Esophagus muscularis mucosa (tissue), 4 donors: ENCODE measurements around the gene CCDC50. TPM values are rescaled to one million over a fixed set of nuclear protein-coding genes. Genes with fewer than 3 reads are reported as not detected.

Source experiments
- DNase-seq: peaks from one replicate; pipeline ENCODE4 v3.0.0-alpha.2; 2017; ENCODE audit errors: extremely low spot score
- H3K27ac ChIP-seq, 4 donors: fragments of 200-600 bp; sonication (generic); replicated peaks in 1 of 4; 1 replicate in 3 of 4; 2 replicates in 1 of 4; pipeline ENCODE4 v1.5.1; 2016 to 2019; ENCODE audit warnings: mild to moderate bottlenecking in 1 of 4
- H3K27me3 ChIP-seq, 4 donors: fragments of 200-600 bp; sonication (generic); one replicate each; pipeline versions ENCODE4 v1.5.1 to v1.6.0; 2016 to 2019
- H3K36me3 ChIP-seq, 4 donors: fragments of 200-600 bp; sonication (generic); one replicate each; pipeline ENCODE4 v1.5.1; 2016 to 2019
- H3K4me1 ChIP-seq, 4 donors: fragments of 200-600 bp; sonication (generic); one replicate each; pipeline ENCODE4 v1.5.1; 2016 to 2019
- H3K4me3 ChIP-seq, 4 donors: fragments of 200-600 bp; sonication (generic); 1 replicate in 2 of 4; 2 replicates in 2 of 4; pipeline ENCODE4 v1.5.1; 2016 to 2019; ENCODE audit warnings: mild to moderate bottlenecking in 4 of 4, moderate library complexity in 1 of 4
- H3K9me3 ChIP-seq, 4 donors: fragments of 200-600 bp; sonication (generic); 1 replicate in 3 of 4; 2 replicates in 1 of 4; pipeline ENCODE4 v1.5.1; 2016 to 2019
- EP300 ChIP-seq: sonication (generic); formaldehyde crosslinking; IDR thresholded peaks from one replicate; pipeline ENCODE4 v1.6.1; 2017; ENCODE audit warnings: antibody characterized with exemption
- POLR2A ChIP-seq: fragments of 450-650 bp; IDR thresholded peaks from one replicate; pipeline ENCODE4 v1.6.1; 2017; ENCODE audit warnings: antibody characterized with exemption, moderate library complexity, mild to moderate bottlenecking, low read depth
- POLR2AphosphoS5 ChIP-seq, 2 donors: sonication (generic); formaldehyde crosslinking; IDR thresholded peaks; one replicate each; pipeline ENCODE4 v1.6.1; 2017; ENCODE audit warnings: antibody characterized with exemption in 2 of 2
- WGBS: methylation state at CpG from one replicate; pipeline ENCODE4 v1.1.5; 2018; 5-methylcytosine and 5-hydroxymethylcytosine counted together
- intact Hi-C: fragments of 100-400 bp; cut with DNase I; formaldehyde crosslinking; loops from one replicate; pipeline ENCODE4 v1.15.1; 2023
- total RNA-seq, 4 donors: library from RNA; depleted of rRNA; stranded (reverse); fragments of >200 nt; gene quantifications; one replicate each; pipeline versions ENCODE4 v1.1.0 to v1.2.1, GENCODE V29; 2016
- TF ChIP-seq, protein P1 (sequence below), 3 experiments: fragments of 200-600 bp in 2 of 3; fragments of 450-650 bp in 1 of 3; sonication (generic) in 2 of 3; IDR thresholded peaks; one replicate each; pipeline ENCODE4 v1.5.1; 2017 to 2019; ENCODE audit warnings: antibody characterized with exemption in 3 of 3, mild to moderate bottlenecking in 2 of 3, moderate library complexity in 1 of 3

The CCDC50 gene
- total RNA-seq, 4 donors from 2014 or later = 141 to 192 (median 165) TPM

DNA sequence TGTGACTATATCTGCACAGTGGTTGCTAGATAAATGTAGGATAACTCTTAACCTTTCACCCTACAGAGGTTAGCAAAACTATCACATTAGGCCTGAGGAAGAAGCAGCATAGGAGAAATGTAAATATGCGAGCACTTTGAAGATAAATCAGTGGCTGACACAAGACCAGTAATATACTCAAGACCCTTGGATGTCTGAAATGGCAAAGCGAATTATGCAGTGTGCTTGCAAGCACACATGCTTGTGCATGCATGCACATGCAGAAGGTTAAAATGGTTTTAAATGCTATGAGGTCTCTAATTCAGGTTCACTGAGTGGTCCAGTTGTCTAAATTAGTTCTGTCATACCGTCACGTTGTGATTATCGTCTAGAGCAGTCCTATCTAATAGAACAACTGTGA lies 14.7 kb downstream of the CCDC50 start:
- intact Hi-C loops = no loop called here
- 98% methylated on average over 5 of the region's 5 CpGs for WGBS
- DNase-seq = no peak
- H3K9me3 ChIP-seq = no peaks in the 10 kb centered on the region
- H3K36me3 ChIP-seq = no peaks in the 10 kb centered on the region
- H3K4me3 ChIP-seq = no peak overlapping the region
- TF ChIP-seq POLR2AphosphoS5 (IDR thresholded peaks at IDR 0.05) (no peak), POLR2A (no peak), EP300 (no peak)
- TF ChIP-seq, protein P1, sequence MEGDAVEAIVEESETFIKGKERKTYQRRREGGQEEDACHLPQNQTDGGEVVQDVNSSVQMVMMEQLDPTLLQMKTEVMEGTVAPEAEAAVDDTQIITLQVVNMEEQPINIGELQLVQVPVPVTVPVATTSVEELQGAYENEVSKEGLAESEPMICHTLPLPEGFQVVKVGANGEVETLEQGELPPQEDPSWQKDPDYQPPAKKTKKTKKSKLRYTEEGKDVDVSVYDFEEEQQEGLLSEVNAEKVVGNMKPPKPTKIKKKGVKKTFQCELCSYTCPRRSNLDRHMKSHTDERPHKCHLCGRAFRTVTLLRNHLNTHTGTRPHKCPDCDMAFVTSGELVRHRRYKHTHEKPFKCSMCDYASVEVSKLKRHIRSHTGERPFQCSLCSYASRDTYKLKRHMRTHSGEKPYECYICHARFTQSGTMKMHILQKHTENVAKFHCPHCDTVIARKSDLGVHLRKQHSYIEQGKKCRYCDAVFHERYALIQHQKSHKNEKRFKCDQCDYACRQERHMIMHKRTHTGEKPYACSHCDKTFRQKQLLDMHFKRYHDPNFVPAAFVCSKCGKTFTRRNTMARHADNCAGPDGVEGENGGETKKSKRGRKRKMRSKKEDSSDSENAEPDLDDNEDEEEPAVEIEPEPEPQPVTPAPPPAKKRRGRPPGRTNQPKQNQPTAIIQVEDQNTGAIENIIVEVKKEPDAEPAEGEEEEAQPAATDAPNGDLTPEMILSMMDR (IDR thresholded peaks at IDR 0.05) = no peak
- peaks cover 53 to 97% (median 91%) of the 10 kb centered on the region in 4 donors for H3K4me1 ChIP-seq
- H3K27me3 ChIP-seq = no peaks in the 10 kb centered on the region
- H3K27ac ChIP-seq = no peak overlapping the region

DNA sequence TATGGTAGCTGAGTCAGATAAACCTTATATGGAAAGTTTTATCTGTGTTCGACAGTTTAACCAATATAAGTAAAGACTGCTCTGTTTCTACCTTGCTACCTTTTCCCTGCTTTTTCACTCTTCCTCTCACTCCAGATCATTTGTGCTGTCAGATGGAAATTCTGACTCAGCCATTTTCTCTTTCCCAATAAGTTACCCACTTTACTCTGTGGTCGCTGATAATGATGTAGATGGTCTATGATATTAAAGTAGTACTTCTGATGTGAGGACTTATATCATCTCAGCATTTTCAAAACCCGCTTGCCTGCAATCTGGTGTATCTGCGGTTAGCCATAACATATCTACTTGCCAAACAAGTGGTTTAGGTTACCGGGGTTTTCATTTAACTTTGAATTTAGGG lies 16.1 kb downstream of the CCDC50 start:
- TF ChIP-seq POLR2AphosphoS5 (IDR thresholded peaks at IDR 0.05) (no peak), EP300 (no peak), POLR2A (no peak)
- TF ChIP-seq, protein P1 (IDR thresholded peaks at IDR 0.05) = no peak
- intact Hi-C loops = no loop called here
- no peak overlapping the region for H3K4me3 ChIP-seq
- 86% methylated on average over 5 of the region's 5 CpGs for WGBS
- H3K9me3 ChIP-seq = no peaks in the 10 kb centered on the region
- DNase-seq = no peak
- no peaks in the 10 kb centered on the region for H3K27me3 ChIP-seq
- no peaks in the 10 kb centered on the region for H3K36me3 ChIP-seq
- peaks cover 50 to 97% (median 91%) of the 10 kb centered on the region in 4 donors for H3K4me1 ChIP-seq
- no peak overlapping the region for H3K27ac ChIP-seq

DNA sequence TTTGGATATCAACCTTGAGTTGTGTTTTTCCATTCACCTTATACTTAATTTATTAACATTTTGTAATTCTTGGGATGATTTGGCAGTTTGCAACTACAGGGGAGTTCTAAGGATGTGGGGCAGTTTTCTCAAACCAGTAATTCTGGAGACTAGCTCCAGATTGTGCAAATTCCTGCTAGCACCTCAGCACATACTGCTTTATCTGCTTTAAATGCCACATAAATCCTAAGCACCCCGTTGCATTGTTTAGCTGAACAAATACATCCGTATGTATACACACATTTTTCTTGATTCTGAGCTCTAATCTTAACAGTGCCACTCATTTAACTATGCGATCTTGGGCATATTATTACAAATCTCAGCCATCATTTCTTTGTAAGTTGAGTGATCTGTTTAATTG lies 18.0 kb downstream of the CCDC50 start:
- intact Hi-C loops = no loop called here
- no peak for DNase-seq
- no peaks in the 10 kb centered on the region for H3K36me3 ChIP-seq
- H3K4me3 ChIP-seq = no peak overlapping the region
- H3K9me3 ChIP-seq = no peaks in the 10 kb centered on the region
- H3K4me1 ChIP-seq = peaks cover 59 to 97% (median 92%) of the 10 kb centered on the region in 4 donors
- TF ChIP-seq POLR2A = no peak
- TF ChIP-seq, protein P1 (IDR thresholded peaks at IDR 0.05) = no peak
- no peak for TF ChIP-seq POLR2AphosphoS5 (IDR thresholded peaks at IDR 0.05)
- TF ChIP-seq EP300 = no peak
- H3K27ac ChIP-seq = no peak overlapping the region
- H3K27me3 ChIP-seq = no peaks in the 10 kb centered on the region
- 68% methylated on average over 3 of the region's 3 CpGs for WGBS

DNA sequence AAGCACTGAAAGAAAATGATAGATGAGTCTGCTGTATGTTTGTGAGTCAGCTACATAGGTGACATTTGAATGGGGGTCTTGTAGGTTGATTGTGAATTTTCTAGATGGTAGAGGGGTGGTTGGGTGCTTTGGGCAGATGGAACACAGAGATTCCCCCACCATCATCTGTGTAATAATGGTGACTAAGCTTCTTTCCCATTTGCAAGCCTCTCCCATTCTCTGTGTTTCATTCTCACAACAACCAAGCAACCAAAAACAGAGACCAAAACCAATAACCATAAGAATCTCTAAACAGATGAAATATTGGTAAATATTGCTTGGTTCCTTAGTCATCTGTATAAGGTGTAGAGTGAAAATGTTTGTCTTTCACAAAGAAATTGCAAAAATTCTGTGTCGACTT lies 18.9 kb downstream of the CCDC50 start:
- H3K27me3 ChIP-seq = no peaks in the 10 kb centered on the region
- H3K9me3 ChIP-seq = no peaks in the 10 kb centered on the region
- TF ChIP-seq EP300 (no peak), POLR2AphosphoS5 (IDR thresholded peaks at IDR 0.05) (no peak), POLR2A (no peak)
- TF ChIP-seq, protein P1 (IDR thresholded peaks at IDR 0.05) = no peak
- 90% methylated on average over 1 of the region's 1 CpG for WGBS
- no peaks in the 10 kb centered on the region for H3K36me3 ChIP-seq
- H3K4me3 ChIP-seq = no peak overlapping the region
- intact Hi-C loops = no loop called here
- no peak overlapping the region for H3K27ac ChIP-seq
- H3K4me1 ChIP-seq = peaks cover 60 to 97% (median 92%) of the 10 kb centered on the region in 4 donors
- no peak for DNase-seq
